Endodermal cell (in vitro differentiated cells): ENCODE results near the gene OR11A1. TPM values are rescaled to one million over a fixed set of nuclear protein-coding genes. Genes with fewer than 3 reads are reported as not detected.
A peak's percentile ranks its signal among the peaks of the same experiment; 100 is the strongest.
"Not testable (repeated sequence)": the region's sequence is repeated elsewhere in the genome, so short reads cannot be mapped to it uniquely, and the experiment has no call there.

ENCODE experiments used
- DNase-seq: peaks from one replicate; pipeline ENCODE4 v3.0.0-alpha.2; 2017
- H3K27ac ChIP-seq: 2 replicates; pipeline ENCODE4 v1.5.1; 2013; ENCODE audit warnings: mild to moderate bottlenecking, low read depth, low read length, moderate library complexity
- H3K27me3 ChIP-seq: 2 replicates; pipeline ENCODE4 v1.6.1; 2013; ENCODE audit warnings: mild to moderate bottlenecking, low read length, moderate library complexity; ENCODE audit not compliant: insufficient read depth, control insufficient read depth, poor library complexity, severe bottlenecking
- H3K36me3 ChIP-seq: 2 replicates; pipeline ENCODE4 v1.7.0; 2013; ENCODE audit warnings: mild to moderate bottlenecking, low read length, moderate library complexity; ENCODE audit not compliant: control insufficient read depth, insufficient read depth
- H3K4me1 ChIP-seq: one replicate; pipeline ENCODE4 v1.7.0; 2013; ENCODE audit warnings: low read length; ENCODE audit not compliant: control insufficient read depth, insufficient read depth
- H3K4me3 ChIP-seq: 2 replicates; pipeline ENCODE4 v1.5.1; 2013; ENCODE audit warnings: mild to moderate bottlenecking, low read length, moderate library complexity
- H3K9ac ChIP-seq: 2 replicates; pipeline ENCODE4 v1.6.1; 2013; ENCODE audit warnings: mild to moderate bottlenecking, low read length, moderate library complexity; ENCODE audit not compliant: poor library complexity, severe bottlenecking; ENCODE audit errors: extremely low read depth
- H3K9me3 ChIP-seq: 2 replicates; pipeline ENCODE4 v1.6.1; 2013; ENCODE audit warnings: mild to moderate bottlenecking, low read length, moderate library complexity; ENCODE audit not compliant: control insufficient read depth
- H3K27ac Mint-ChIP-seq: 2 replicates; pipeline ENCODE4 v1.8.0; 2020; ENCODE audit warnings: mixed read lengths
- H3K27me3 Mint-ChIP-seq: 2 replicates; pipeline ENCODE4 v1.8.0; 2021; ENCODE audit warnings: mild to moderate bottlenecking, mixed read lengths; ENCODE audit not compliant: insufficient read depth
- H3K36me3 Mint-ChIP-seq: 2 replicates; pipeline ENCODE4 v1.8.0; 2020; ENCODE audit warnings: low read depth, mixed read lengths
- H3K4me1 Mint-ChIP-seq: 2 replicates; pipeline ENCODE4 v1.8.0; 2020; ENCODE audit warnings: mixed read lengths
- H3K4me3 Mint-ChIP-seq: 2 replicates; pipeline ENCODE4 v1.8.0; 2020; ENCODE audit warnings: mild to moderate bottlenecking, moderate library complexity, mixed read lengths
- H3K9me3 Mint-ChIP-seq: 2 replicates; pipeline ENCODE4 v1.8.0; 2020; ENCODE audit warnings: mild to moderate bottlenecking, mixed read lengths
- CTCF ChIP-seq: fragments of 200-600 bp; sonication (generic); conservative IDR thresholded peaks from 2 replicates; pipeline ENCODE4 v1.5.0; 2021; ENCODE audit warnings: antibody characterized with exemption, mild to moderate bottlenecking
- WGBS, 2 experiments: methylation state at CpG; one replicate each; pipeline versions ENCODE4 v1.1.5 to v1.1.7; 2013; ENCODE audit warnings: missing lambda C conversion rate in 2 of 2, mixed read lengths in 1 of 2; ENCODE audit not compliant: insufficient coverage in 1 of 2, insufficient read length in 1 of 2; 5-methylcytosine and 5-hydroxymethylcytosine counted together
- total RNA-seq, 2 donors: library from RNA; stranded (reverse); fragmentation: NEBNext Ultra II Directional in 1 of 2; extraction: Animal tissue kit (Norgen Biotek cat#: 25700) in 1 of 2; gene quantifications; 2 replicates in 1 of 2; 3 replicates in 1 of 2; pipeline ENCODE4 v1.2.1, GENCODE V29; 2021

Gene OR11A1
- total RNA-seq, 2 donors from 2014 or later: not detected

- Histone ChIP-seq H3K9me3 (no peaks in the 10 kb centered on the region), H3K4me1 (no peaks in the 10 kb centered on the region), H3K9ac (no peak overlapping the region), H3K27ac (peak overlapping the region; percentile 36), H3K36me3 (no peaks in the 10 kb centered on the region), H3K27me3 (no peaks in the 10 kb centered on the region), H3K4me3 (no peak overlapping the region)
- Mint-ChIP-seq H3K9me3 (no peaks in the 10 kb centered on the region), H3K4me1 (no peaks in the 10 kb centered on the region), H3K27ac (no peak overlapping the region), H3K4me3 (no peak overlapping the region), H3K36me3 (no peaks in the 10 kb centered on the region), H3K27me3 (peaks cover 2% of the 10 kb centered on the region)
- 100% methylated on average over 1 of the region's 1 CpG; no CpG with 5 or more reads in 1 of the 2 experiments for WGBS, 2 experiments
- DNase-seq: no peak
- no peak for TF ChIP-seq CTCF
Measured at GRCh38 chr6:29447670-29448069, 9.2 kb downstream of the OR11A1 start.

- not testable (repeated sequence) for H3K4me3 Mint-ChIP-seq, H3K36me3 Mint-ChIP-seq, H3K36me3 ChIP-seq, H3K27ac ChIP-seq, H3K27ac Mint-ChIP-seq, H3K9me3 Mint-ChIP-seq, H3K4me1 Mint-ChIP-seq, H3K27me3 Mint-ChIP-seq, DNase-seq, H3K4me3 ChIP-seq, H3K4me1 ChIP-seq, H3K27me3 ChIP-seq, H3K9me3 ChIP-seq, H3K9ac ChIP-seq
- WGBS, 2 experiments: 96 to 100% methylated on average over 1 of the region's 1 CpG
Measured at GRCh38 chr6:29444031-29444430, 12.8 kb downstream of the OR11A1 start.

GRCh38 chr6:29442719-29443118 is 14.2 kb downstream of the OR11A1 start:
- Mint-ChIP-seq H3K9me3 (no peaks in the 10 kb centered on the region), H3K4me1 (no peaks in the 10 kb centered on the region), H3K27me3 (peaks cover 5% of the 10 kb centered on the region), H3K36me3 (no peaks in the 10 kb centered on the region), H3K4me3 (no peak overlapping the region), H3K27ac (no peak overlapping the region)
- DNase-seq: no peak
- Histone ChIP-seq H3K4me1 (no peaks in the 10 kb centered on the region), H3K9ac (no peak overlapping the region), H3K27ac (no peak overlapping the region), H3K4me3 (no peak overlapping the region), H3K27me3 (no peaks in the 10 kb centered on the region), H3K9me3 (no peaks in the 10 kb centered on the region), H3K36me3 (no peaks in the 10 kb centered on the region)
- 87 to 100% methylated on average over 1 of the region's 1 CpG for WGBS, 2 experiments
- no peak for TF ChIP-seq CTCF

- Histone ChIP-seq H3K9ac (no peak within 1 kb of the TSS), H3K4me1 (no peaks in the 10 kb centered on the region), H3K36me3 (no peaks in the 10 kb centered on the region), H3K9me3 (peaks cover 6% of the 10 kb centered on the region), H3K27ac (no peak within 1 kb of the TSS), H3K27me3 (no peaks in the 10 kb centered on the region), H3K4me3 (no peak within 1 kb of the TSS)
- no peaks in the 10 kb centered on the region for H3K9me3 Mint-ChIP-seq
- no peaks in the 10 kb centered on the region for H3K4me1 Mint-ChIP-seq
- H3K27me3 Mint-ChIP-seq: peaks cover 4% of the 10 kb centered on the region
- H3K36me3 Mint-ChIP-seq: no peaks in the 10 kb centered on the region
- DNase-seq: no peak
- H3K4me3 Mint-ChIP-seq: no peak within 1 kb of the TSS
- H3K27ac Mint-ChIP-seq: no peak within 1 kb of the TSS
- no peak for TF ChIP-seq CTCF
Measured at GRCh38 chr6:29439006-29439405, 17.9 kb downstream of the OR11A1 start, which contains the start of gene OR10C1. Gene OR10C1, plus strand, starts transcription at chr6:29439306. Its CDS starts 710 bp downstream, at chr6:29440016.
